ENCODE data around the gene TRIM75. TPM values are rescaled to one million over a fixed set of nuclear protein-coding genes. Genes with fewer than 3 reads are reported as not detected.

Gene TRIM75
- total RNA-seq, 6 experiments from 2014 or later = not detected

DNA sequence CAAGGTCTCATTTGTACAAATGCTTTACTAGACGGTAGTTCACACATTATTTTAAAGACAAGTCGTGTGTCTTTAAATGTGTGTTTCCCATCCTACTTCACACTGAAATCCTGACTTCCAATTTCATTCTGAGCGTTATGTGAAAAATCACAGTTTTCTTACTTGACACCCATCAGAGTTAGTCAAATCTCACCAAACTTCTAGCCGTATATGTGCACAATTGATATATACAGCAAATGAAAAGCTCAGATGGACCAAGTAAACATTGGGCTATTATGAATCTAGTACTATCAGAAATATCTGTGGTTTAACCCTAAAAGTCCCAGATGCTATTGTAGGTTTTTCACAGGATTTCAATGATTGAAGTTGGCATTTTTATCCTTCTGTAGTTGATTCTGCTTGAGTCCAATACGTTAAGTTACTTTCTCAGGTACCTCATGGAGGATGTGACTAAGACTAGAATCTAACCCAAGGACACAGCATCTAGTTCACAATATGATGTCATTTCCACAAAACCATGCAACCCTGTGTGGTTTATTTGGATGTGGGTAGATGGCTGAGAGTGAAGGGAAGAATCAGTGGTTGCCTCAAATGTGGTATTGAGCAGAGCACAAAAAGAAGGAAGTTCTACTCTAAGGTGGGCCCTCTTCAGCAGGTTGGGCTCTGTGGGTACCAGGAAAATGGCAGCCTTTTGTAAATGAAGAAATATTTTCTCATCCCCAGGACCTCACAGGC, 44.0 kb upstream of the TRIM75 start:
- Histone ChIP-seq H3K27ac (no peak overlapping the region), H3K36me3 (no peaks in the 10 kb centered on the region), H3K27me3 (no peaks in the 10 kb centered on the region), H3K4me3 (no peak overlapping the region), H3K9me3 (no peaks in the 10 kb centered on the region), H3K4me1 (no peaks in the 10 kb centered on the region)
- ATAC-seq = no peak
- WGBS (ENCODE audit: insufficient coverage, low coverage, low lambda C conversion rate, missing lambda C conversion rate) = 60% methylated on average over 5 of the region's 5 CpGs
- TF ChIP-seq, protein P1, sequence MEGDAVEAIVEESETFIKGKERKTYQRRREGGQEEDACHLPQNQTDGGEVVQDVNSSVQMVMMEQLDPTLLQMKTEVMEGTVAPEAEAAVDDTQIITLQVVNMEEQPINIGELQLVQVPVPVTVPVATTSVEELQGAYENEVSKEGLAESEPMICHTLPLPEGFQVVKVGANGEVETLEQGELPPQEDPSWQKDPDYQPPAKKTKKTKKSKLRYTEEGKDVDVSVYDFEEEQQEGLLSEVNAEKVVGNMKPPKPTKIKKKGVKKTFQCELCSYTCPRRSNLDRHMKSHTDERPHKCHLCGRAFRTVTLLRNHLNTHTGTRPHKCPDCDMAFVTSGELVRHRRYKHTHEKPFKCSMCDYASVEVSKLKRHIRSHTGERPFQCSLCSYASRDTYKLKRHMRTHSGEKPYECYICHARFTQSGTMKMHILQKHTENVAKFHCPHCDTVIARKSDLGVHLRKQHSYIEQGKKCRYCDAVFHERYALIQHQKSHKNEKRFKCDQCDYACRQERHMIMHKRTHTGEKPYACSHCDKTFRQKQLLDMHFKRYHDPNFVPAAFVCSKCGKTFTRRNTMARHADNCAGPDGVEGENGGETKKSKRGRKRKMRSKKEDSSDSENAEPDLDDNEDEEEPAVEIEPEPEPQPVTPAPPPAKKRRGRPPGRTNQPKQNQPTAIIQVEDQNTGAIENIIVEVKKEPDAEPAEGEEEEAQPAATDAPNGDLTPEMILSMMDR (IDR thresholded peaks at IDR 0.05) = no peak
- TF ChIP-seq POLR2A (IDR thresholded peaks at IDR 0.05) = no peak
- no peak for DNase-seq
- intact Hi-C loops (cut with DNase I) = no loop called here

DNA sequence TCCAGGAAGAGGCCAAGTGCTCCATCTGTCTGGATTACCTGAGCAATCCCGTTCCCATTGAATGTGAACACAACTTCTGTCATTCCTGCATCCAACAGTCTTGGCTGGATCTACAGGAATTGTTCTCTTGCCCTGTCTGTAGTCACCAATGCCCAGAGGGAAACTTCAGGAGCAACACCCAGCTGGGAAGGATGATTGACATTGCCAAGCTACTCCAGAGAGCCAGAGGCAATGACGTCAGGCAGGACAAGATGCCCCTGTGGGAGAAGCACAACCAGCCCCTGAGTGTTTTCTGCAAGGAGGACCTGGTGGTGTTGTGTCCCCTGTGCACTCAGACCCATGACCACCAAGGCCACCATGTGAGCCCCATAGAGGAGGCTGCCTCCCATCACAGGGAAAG, 43.2 kb upstream of the TRIM75 start:
- Histone ChIP-seq H3K4me3 (no peak overlapping the region), H3K9me3 (no peaks in the 10 kb centered on the region), H3K27ac (no peak overlapping the region), H3K4me1 (no peaks in the 10 kb centered on the region), H3K27me3 (no peaks in the 10 kb centered on the region), H3K36me3 (no peaks in the 10 kb centered on the region)
- no peak for DNase-seq
- WGBS (ENCODE audit: insufficient coverage, low coverage, low lambda C conversion rate, missing lambda C conversion rate) = no CpG with 5 or more reads among the region's 2 CpGs
- ATAC-seq = no peak
- intact Hi-C loops (cut with DNase I) = no loop called here
- TF ChIP-seq, protein P1 (IDR thresholded peaks at IDR 0.05) = no peak
- TF ChIP-seq POLR2A (IDR thresholded peaks at IDR 0.05) = no peak

DNA sequence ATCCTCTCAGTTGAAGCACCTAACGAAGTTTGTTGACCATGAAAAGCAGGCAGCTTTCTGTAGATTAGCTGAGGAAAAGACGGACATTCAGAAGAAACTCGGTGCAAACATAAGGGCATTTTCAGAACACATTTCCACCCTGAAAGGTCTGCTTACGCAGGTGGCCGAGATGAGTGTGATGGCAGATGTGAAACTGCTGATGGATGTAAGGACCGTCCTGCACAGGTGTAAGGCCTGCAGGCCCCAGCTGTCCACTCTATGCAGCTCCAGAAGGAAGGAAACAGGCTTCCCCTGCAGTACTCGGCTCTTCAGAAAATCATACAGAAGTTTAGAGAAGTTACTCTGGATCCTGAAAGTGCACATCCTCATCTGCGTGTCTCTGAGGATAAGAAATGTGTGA, 42.7 kb upstream of the TRIM75 start:
- intact Hi-C loops (cut with DNase I) = no loop called here
- Histone ChIP-seq H3K27ac (no peak overlapping the region), H3K4me1 (no peaks in the 10 kb centered on the region), H3K27me3 (no peaks in the 10 kb centered on the region), H3K4me3 (no peak overlapping the region), H3K36me3 (no peaks in the 10 kb centered on the region), H3K9me3 (no peaks in the 10 kb centered on the region)
- ATAC-seq (no peak), DNase-seq (no peak)
- TF ChIP-seq, protein P1 (IDR thresholded peaks at IDR 0.05) = no peak
- TF ChIP-seq POLR2A (IDR thresholded peaks at IDR 0.05) = no peak
- 74% methylated on average over 7 of the region's 8 CpGs for WGBS (ENCODE audit: insufficient coverage, low coverage, low lambda C conversion rate, missing lambda C conversion rate)

DNA sequence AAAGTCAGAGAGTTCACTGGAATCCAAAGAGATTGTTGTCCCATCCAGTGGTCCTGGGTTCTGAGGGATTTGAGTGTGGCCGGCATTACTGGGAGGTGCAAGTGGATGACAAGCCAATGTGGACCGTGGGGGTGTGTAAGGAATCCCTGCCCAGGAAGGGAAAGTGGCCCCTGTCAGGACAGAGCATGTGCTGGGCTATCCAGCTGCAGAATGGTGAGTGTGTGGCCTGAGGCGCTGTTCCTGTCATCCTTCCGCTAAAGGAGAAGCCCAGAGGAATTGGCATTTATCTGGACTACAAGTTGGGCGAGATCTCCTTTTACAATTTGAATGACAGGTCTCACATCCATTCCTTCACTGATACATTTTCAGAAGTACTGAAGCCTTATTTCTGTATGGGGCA, 42.3 kb upstream of the TRIM75 start:
- intact Hi-C loops (cut with DNase I) = no loop called here
- Histone ChIP-seq H3K4me1 (no peaks in the 10 kb centered on the region), H3K9me3 (no peaks in the 10 kb centered on the region), H3K36me3 (no peaks in the 10 kb centered on the region), H3K27ac (no peak overlapping the region), H3K4me3 (no peak overlapping the region), H3K27me3 (no peaks in the 10 kb centered on the region)
- 78% methylated on average over 1 of the region's 5 CpGs for WGBS (ENCODE audit: insufficient coverage, low coverage, low lambda C conversion rate, missing lambda C conversion rate)
- no peak for TF ChIP-seq POLR2A (IDR thresholded peaks at IDR 0.05)
- TF ChIP-seq, protein P1 (IDR thresholded peaks at IDR 0.05) = no peak
- DNase-seq (no peak), ATAC-seq (no peak)

DNA sequence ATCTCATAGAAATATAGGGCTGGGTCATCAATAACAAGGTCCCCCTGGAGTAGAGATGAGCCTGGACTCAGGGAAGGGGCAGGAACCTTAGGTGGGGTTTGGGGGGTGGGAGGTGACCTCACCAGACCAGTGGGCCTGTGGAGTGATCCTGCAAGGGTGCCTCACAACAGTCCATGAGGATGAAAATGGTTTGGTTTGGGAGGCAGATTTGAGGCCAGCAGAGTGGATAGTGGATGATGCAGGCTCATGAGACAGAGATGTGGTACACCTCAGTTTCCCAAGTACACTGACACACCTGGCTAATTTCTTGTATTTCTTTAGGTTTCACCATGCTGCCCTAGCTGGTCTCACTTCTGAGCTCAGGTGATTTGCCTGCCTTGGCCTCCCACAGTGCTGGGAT, 40.0 kb upstream of the TRIM75 start:
- intact Hi-C loops (cut with DNase I) = no loop called here
- DNase-seq = no peak
- Histone ChIP-seq H3K27me3 (no peaks in the 10 kb centered on the region), H3K9me3 (no peaks in the 10 kb centered on the region), H3K36me3 (no peaks in the 10 kb centered on the region), H3K4me3 (no peak overlapping the region), H3K4me1 (no peaks in the 10 kb centered on the region), H3K27ac (no peak overlapping the region)
- ATAC-seq = no peak
- TF ChIP-seq, protein P1 (IDR thresholded peaks at IDR 0.05) = no peak
- no peak for TF ChIP-seq POLR2A (IDR thresholded peaks at IDR 0.05)
